ENCODE results near the gene CIP2A.
"Not testable (repeated sequence)": the region's sequence is repeated elsewhere in the genome, so short reads cannot be mapped to it uniquely, and the experiment has no call there.

CIP2A gene

DNA sequence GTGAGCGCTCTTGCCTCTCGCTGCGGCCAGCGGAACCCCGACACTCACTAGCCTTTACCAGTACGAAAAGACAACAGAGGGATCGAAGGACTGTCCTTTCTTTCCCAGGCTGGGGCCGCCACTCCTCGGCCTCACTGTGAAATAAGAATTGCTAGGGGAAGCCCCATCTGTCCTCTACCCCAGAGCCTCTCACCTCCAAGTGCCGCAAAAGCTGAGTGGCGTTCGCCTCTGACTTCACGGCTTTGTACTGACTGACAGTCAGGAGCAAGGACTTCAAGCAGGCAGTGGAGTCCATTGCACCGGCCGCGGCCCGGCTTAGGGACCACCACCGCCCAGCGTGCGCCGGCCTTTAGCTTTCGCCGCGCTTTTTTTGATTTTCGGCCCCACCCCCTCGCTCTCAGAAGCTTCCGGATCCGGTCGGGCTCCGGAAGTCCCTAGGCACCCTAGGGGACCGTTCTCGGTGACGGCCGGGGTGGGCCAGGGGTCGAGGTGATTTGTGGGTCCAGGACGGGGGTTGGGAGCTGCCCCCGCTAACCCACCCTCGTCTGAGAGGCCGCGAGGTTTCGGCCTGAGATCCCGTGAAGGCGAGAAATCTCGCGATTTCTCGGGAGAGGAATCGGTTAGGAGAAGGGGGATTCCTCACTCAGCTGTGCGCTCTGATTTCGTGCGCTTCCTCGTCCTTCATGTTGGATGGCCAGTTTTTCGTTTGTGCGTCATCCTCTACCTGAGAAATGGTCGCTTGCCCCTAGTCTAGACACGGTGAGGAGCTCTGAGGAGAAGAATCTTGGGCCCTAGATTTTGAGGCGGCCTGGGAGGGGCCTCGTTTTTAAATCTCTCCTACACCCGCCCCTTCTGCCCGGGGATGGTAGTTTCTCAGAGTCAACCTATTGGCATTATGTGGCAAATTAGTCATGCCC is at the start of gene CIP2A, which contains the start of gene DZIP3:
Gene CIP2A (minus strand): TSS at position 358 of the 917 bp plus-strand sequence. CDS start 63 bp downstream, at position 295.
Gene DZIP3 (plus strand): TSS at position 642 of the 917 bp plus-strand sequence. CDS start 15,685 bp downstream, outside the sequence.
- peak; percentile 81 for DNase-seq

DNA sequence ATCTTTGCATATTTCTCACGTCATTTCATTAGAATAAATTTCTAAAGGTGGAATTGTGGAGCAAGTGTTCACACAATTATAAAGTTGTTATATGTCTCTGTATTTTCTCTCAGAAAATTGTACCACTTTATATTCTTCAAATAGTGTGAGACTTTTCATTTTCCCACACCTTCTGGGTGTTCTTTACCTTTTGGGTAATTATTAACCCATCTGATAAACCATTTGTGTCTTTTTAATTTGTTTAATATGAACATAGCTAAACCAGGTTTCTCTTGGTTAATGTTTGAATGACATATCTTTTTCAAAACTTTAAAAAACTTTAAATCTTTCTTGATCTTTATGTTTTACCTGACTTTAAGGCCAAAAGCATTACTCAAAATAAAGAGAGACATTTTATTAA is 40.7 kb upstream of the CIP2A start:
- DNase-seq: no peak

DNA sequence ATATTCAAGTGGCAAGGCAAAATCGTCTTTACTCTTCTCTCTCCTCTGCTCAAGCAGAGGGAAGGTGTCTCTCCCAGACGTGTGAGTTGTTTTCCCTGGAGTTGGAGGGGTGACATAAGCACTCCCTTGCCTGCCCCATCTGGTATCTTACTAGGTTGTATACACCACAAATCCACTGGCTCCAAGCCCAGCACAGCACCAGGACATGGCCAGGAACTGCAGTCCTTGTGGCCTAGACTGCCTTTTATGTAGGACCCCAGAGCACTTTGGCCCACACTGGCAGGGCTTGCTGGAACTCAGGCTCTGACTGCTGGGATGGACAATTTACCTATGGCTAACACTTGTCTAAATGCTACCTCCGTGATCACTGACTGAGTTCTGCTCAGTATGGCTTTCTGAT is 34.3 kb upstream of the CIP2A start:
- no peak for DNase-seq

DNA sequence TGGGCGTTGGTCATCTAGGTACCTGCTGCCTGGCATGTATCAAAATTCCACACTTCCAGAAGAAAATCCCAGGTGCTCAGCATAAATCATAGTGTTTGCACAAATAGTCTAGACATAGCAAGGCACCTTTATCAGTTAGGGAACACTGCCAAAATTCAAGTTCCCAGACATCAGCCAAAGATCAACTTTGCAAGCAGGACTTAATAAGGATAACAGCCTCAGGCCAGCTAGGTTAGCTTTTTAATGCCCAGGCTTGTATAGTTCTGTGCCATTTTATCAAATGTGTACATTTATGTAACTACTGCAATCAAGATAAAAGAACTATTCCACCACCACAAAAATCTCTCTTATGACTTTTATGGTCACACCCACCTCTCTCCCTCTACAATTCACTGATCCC is 31.0 kb upstream of the CIP2A start:
- DNase-seq: no peak

DNA sequence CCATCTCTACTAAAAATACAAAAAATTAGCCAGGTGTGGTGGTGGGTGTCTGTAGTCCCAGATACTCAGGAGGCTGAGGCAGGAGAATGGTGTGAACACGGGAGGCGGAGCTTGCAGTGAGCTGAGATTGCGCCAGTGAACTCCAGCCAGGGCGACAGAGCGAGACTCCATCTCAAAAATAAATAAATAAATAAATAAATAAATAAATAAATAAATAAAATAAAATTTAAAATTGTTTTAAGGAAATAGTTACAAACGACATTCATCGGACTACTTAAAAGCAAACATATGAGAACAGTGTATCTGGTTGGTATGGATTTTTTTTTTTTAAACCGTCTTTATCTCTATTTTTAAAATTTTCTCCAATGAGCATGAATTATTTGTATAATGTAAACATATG is 26.9 kb upstream of the CIP2A start:
- DNase-seq: not testable (repeated sequence)

DNA sequence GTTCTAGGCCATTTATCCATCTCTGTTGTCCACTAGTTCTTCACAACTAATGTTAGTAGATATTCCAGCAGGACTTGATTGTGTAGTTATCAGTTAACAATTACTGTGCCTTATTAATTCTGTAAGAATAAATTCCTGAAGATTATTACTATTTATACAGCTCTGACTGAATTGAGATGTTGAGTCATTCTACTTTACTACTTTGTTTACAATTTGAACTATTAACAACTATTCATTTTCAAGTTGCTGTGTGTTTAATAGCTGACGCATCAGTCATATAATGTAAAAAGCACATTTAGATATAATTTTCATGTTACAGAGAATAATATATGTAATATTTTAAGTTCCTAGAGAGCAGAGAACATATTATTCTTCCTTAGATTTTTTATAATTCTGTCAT is 21.4 kb upstream of the CIP2A start:
- DNase-seq: no peak

DNA sequence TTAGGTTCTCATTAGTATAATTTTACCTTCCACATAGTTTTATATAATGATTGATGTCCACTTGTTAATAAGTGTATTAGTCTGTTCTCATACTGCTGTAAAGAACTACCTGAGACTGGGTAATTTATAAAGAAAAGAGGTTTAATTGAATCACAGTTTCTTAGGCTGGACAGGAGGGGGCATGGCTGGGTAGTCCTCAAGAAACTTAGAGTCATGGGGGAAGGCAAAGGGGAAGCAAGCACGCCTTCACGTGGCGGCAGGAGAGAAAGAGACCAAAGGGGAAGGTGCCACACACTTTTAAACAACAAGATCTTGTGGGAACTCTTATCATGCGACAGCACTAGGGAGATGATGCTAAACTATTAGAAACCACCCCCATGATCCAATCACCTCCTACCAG is 19.5 kb upstream of the CIP2A start:
- no peak for DNase-seq

DNA sequence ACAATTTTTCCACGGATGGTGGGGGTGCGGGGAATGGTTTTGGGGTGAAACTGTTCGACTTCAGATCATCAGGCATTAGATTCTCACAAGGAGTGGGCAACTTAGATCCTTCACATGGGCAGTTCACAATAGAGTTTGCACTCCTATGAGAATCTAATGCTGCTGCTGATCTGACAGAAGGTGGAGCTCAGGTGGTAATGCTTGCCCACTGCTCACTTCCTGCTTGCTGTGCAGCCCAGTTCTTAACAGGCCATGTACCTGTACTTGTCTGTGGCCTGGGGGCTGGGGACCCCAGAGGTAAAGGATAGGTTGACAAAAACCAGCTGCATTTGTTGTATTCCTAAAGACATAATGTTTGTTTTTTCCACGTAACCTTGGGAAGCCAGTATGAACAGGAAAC is 16.3 kb upstream of the CIP2A start:
- no peak for DNase-seq

DNA sequence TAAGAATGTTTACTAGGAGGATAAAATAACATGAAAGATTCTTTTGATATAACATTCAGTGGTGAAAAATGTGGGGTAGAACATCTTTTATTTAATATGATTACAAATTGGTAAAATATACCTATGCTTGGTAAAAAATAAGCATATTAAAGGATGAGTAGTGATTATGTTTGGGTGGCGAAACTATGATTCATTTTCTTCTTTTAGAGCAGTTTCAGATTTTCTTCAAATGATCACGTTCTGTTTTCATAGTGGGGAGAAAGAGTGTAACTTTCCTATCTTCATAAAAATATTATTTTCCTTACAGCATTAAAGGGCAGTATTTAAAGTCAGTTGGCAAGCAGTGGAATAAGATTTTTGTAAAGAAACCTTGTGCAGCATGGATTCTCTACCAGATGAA is 15.8 kb upstream of the CIP2A start:
- DNase-seq: no peak

DNA sequence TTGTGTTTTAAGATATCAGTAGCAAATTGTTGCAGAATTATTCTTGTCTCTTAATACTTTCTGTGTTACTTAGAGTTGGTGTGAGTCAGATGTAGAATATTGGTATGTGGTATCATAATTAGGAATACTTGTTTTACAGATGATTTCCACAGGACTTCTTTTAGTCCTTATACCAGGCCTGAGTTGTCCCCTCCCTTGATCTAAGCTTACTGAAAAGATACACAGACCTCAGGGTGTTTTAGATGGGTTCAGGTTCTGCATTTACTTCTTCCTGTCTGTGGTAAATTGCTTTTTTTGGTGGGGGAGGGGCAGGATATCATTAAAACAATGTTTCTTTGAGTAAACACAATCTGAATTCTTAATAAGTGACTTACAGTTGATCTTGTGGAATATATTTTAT is 14.5 kb upstream of the CIP2A start:
- DNase-seq: no peak

DNA sequence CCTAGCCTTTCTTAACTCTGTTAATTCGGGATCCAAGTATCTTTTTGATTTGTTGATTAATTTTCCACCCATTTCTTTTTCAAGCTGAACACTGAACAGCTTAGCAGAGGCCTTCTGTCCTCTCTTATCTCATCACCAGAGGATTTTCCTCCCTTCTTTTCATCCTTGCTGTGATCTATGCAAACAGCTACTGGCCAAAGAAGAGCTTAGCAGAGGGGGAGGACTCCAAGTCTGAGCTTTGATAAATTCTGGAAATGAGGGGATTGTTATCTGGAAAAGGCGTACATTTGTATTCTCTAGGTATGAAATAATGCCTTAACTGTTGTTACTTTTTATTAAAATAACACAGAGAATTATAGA is 13.7 kb upstream of the CIP2A start:
- DNase-seq: no peak

DNA sequence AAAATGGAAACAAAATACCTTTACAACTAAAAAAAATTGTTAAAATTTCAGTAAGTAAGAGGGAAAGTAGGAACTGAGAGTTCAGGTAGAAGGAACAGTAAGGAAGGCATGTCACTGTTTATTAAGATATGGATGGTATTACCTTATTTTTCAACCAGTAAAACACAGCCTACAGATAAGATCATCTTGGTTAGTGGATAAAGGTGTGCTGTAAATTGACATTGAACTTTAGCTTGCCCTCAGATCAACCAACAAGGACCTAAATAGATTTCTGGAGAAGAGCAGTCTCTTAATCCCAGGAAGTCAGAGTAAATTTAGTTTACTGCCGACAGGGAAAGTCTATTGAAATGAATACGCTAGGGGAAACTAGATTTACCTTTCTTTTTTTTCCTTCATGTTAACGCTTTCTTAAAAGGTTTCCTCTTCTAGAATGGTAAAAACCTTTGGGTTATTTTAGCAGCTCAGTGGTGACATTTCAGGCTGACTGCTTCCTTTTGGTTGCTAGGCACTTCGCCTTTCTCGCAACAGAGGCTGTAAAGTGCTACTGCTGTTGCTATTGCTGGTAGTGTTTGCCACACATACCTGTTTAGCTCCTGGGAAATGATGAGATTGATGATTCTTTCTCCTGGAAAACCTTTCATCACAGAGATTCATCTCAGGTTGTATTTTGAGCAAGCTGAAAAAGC is 13.2 kb upstream of the CIP2A start:
- DNase-seq: no peak

DNA sequence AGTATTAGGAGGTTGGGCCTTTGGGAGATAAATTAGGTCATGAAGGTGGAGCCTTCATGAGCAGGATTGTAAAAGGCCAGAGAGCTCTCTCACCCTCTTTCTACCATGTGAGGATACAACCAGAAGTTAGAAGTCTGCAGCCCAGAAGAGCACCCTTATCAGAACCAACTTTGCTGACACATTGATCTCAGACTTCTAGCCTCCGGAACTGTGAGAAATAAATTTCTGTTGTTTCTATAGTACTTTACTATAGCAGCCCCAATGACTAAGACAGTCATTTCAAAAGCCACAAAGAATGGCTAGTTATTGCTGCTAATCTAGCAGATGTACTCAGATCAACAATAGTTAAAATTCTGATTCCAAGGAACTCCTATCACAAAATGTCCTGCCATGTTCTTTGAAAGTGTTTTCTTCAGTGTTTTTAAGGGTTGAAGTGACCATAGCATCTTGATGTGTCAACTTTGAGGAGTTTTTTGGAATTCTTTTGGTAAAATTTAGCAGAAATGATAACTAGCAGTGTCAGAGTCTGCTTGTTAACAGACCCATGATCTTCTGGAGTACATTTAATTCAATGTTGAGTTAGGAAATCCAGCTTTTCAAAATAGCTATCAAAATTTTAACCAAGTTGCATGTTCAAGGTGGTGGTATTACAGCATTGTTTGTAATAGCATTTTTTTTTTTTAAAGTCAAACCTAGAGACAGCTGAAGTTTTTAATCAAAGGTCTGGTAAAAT is 10.6 kb upstream of the CIP2A start:
- no peak for DNase-seq

DNA sequence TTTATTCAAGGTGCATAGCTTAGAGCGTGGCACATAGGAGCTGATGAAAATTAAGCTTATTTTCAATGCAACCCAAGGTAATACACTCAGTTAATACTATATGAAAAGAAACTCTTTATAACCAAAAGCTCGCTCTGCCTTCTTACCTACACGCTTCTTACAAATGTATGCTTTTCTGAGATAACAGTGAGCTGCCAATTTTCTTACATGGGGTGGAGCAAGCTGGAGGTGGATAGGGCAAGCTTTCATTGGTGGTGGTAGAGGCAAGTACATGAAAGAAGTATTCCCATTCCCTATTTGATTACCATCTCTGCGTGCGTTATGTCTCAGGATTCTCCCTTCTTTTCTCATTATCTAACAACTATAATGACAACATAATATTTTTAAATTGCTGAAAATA is 9.1 kb upstream of the CIP2A start:
- DNase-seq: no peak

DNA sequence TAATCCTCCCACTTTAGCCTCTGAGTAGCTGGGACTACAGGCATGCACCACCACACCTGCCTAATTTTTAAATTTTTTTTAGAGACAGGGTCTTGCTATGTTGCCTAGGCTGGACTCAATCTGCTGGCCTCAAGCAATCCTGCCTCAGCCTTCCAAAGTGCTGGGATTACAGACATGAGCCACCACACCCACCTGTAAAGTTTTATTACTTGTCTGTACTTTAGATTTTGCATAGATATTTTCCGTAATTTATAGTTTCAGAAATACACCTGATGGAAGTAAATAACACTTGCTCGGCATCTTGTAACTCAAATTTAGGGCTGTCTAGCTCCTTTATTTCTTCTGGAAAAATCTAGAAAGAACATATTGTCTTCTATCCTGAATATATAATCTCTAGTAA is 6.1 kb upstream of the CIP2A start:
- no peak for DNase-seq

DNA sequence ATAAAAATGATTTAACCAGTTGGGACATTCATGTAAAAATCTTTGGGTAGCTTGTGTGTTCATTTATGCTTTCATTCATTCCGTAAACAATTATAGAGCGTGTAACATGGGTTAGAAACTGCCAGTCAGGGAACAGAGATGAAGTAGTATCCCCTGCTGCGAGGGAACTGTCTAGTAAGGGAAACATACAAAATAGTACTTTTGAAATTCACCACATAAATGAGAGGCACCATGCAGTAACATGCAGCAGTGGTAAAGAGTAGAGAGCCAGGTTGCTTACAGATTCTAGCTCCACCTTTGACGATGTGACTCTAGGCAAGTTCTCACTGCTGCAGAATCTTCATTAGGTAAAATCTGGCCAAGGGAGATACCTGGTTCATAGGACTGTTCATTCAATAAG is 1.2 kb upstream of the CIP2A start:
- DNase-seq: no peak

DNA sequence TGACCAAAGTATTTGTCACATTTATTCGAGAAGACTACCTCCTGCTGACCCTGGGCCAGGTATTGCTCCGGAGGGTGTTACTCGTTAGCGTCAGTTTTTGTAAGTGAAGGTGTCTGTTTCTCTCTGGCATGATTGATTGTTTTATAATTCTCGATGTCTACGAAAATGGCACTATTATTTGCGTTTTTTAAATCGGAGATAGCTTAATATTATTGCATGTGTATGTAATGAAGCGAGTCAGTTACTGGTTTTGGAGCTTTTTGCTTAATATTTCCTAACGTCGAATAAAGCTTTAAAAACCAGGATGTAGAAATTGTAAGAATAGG is 723 bp upstream of the CIP2A start:
- DNase-seq: no peak

DNA sequence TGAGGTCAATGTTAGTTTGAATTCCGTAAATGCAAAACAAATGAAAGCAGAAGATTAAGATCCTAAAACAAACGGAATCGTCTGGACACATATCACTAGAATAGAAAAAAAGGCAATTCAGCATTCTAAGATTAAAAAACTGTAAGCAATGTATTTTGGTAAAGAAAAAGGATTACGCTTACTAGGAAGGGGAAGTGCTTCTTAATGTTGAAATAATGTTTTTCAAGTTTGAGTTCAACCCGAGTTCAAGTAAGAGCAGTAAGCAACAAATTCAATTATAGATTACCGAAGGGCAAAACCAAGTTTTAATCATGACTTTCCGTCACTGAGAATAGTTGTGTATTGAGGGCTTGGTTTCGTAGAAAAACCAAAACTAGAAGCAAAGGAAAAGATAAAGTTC is 637 bp downstream of the CIP2A start:
- DNase-seq: no peak

DNA sequence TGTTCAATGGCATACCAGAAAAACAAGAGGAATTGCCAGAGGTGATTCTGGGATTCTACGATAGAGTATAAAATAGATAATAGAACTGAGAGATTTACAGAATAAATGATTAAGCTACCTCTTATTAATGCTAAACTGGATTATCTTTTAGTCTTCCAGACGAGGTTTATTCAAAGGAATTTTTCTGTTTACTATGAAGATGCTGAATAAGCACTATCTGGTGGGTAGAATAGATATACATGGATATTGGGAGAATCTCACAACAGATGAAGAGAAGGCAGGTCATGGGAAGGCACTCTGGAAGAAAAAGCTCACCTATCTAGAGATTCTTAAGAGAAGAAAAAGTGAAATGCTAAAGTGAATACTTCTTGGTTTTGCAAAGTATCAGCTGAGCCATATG is 11.2 kb downstream of the CIP2A start:
- DNase-seq: no peak

DNA sequence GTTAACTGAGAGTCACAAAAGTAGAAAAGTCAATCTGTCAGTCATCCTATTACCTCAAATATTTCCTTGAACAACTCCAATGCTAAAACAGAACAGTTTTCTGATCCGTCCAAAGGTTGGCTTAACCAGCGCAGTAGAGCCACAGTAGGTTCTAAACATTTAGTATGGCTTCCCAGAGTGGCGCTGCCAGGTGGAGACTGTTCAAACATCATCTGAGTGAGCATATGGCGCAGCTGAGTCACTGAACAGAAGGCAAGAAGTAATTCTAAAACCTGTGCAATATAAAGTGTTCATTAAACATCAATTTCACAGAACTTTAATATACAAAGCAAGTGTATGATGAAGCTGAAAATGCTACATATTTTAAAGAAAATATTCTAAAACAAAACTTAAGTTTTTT is 19.9 kb downstream of the CIP2A start:
- no peak for DNase-seq

DNA sequence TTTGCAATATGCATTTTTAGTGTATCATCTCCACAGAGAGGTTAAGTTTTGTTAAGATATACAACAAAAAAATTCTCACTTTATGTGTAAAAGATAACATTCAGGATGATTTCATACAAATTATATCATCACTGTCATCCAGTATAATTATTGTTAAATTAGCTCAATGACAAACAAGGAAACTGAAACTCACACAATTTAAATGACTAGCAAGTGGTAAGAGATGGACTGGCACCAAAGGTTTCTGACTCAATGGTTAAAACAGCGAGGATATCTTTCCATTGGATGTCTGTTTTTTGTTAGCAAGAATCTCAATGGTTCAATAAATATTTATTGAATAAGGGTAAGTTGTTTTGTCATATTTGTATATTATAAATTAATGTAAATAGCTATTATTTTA is 22.6 kb downstream of the CIP2A start:
- no peak for DNase-seq

DNA sequence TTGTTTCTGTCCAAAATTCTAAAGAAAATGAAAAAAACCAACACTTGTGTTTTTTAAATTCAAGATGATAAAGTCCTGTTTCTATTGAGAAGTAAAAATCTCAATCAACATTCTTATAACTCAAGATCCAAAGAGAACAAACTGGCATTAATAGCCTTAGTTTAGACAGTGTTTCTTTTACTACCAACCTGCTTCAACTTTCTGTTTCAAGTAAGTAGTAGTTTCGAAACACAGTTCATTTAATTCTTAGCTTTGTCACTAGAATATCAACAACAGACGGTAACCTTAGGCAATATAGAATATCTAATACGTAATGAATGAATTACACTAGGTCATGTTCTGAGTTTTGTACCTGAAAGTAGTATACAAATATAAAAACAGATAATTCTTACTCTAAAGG is 23.7 kb downstream of the CIP2A start:
- no peak for DNase-seq

DNA sequence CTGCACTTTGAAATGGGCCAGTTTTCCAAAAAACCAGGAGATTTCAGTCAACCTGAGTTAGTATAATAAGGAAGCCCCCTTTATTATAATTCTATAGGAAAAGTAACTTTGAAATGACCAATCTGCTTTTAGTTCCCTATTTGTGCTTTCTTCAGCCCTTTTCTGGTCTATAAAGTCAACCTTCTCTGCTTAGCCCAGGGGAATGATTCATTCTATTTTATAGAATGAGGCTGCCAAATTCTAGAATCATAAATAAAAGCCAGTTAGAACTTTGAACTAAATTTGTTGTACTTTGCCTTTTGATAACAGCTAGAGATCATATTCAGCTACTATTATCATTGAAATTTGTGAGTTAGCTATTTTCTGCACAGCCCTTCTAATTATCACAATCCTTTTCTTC is 24.7 kb downstream of the CIP2A start:
- DNase-seq: no peak

DNA sequence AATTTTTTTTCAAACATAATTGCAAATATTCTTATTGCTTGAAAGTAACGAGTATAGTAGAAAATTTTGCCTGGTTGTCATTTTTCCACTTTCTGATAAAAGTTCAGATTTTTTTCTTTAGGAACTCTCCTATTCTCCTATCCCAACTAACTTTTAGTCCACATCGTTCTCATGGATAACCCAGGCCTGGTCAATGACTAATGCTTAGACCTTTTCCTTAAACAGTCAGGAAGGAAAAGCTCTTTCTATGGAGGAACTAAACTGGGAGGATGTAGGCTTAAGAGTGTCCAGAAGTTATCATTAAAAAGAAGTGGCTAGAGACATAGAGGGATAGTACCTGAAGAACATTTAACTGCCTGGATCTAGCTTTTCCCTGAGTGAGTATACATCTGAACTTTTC is 26.7 kb downstream of the CIP2A start:
- no peak for DNase-seq

Data from stimulated activated CD4-positive, alpha-beta T cell treated with anti-CD3 and anti-CD28 coated beads, Interleukin-4, amount 100 ng/mL, for 1 hour (primary cell).